ENCODE results near the gene ARFGEF3.

ARFGEF3 gene

DNA sequence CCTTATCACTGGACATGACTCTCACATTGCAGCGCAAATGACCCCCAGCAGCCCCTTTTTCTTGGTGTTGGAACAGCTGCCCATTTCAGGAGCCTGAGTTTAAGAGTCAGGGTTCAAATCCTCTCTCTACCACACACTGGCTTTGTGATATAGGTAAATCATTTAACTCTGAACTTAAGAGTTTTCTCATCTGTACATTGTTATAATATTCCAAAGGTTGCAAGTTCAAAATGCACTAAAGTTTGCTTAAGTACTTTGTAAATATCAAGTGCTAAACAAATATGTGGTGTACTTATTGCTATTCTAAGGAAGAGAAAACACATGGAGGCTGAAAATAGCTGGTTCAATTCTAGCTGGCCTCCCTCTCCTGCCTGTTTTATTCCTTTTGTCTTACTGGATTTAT lies 95.9 kb downstream of the ARFGEF3 start:
- Histone ChIP-seq H3K4me3 (ENCODE audit: low read depth, low read length) (no peak overlapping the region), H3K27ac (no peak overlapping the region), H3K27me3 (replicated peaks) (no peaks in the 10 kb centered on the region), H3K36me3 (replicated peaks) (no peaks in the 10 kb centered on the region)
- no peak for DNase-seq
- TF ChIP-seq, protein P1, sequence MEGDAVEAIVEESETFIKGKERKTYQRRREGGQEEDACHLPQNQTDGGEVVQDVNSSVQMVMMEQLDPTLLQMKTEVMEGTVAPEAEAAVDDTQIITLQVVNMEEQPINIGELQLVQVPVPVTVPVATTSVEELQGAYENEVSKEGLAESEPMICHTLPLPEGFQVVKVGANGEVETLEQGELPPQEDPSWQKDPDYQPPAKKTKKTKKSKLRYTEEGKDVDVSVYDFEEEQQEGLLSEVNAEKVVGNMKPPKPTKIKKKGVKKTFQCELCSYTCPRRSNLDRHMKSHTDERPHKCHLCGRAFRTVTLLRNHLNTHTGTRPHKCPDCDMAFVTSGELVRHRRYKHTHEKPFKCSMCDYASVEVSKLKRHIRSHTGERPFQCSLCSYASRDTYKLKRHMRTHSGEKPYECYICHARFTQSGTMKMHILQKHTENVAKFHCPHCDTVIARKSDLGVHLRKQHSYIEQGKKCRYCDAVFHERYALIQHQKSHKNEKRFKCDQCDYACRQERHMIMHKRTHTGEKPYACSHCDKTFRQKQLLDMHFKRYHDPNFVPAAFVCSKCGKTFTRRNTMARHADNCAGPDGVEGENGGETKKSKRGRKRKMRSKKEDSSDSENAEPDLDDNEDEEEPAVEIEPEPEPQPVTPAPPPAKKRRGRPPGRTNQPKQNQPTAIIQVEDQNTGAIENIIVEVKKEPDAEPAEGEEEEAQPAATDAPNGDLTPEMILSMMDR (IDR thresholded peaks at IDR 0.05; ENCODE audit: low read depth, low read length, missing control alignments) = no peak
- in situ Hi-C loops (cut with HindIII; ENCODE audit: low pct_ligation_motif_present, low sequenced_read_pairs) = no loop called here

DNA sequence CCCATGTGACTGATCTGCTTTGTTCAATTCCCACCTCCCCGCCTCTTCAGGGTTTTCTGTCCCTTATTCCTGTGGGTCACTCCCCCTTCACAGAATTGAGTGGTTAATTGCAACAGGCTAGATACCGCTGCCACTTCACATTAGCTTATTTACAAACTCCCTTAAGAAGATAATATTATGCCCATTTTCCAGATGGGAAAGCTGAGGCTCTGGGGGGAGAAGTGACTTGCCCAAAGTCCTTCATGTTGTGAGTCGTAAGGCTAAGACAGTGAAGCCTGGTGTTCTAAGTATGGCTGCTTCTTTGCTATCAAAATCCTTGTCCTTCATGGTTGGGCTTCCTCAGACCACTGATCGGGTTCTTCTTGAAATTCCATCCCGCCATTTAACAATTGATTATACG lies 96.5 kb downstream of the ARFGEF3 start:
- Histone ChIP-seq H3K27ac (no peak overlapping the region), H3K36me3 (replicated peaks) (no peaks in the 10 kb centered on the region), H3K27me3 (replicated peaks) (no peaks in the 10 kb centered on the region), H3K4me3 (ENCODE audit: low read depth, low read length) (no peak overlapping the region)
- in situ Hi-C loops (cut with HindIII; ENCODE audit: low pct_ligation_motif_present, low sequenced_read_pairs) = no loop called here
- TF ChIP-seq, protein P1 (IDR thresholded peaks at IDR 0.05; ENCODE audit: low read depth, low read length, missing control alignments) = no peak
- DNase-seq = no peak

DNA sequence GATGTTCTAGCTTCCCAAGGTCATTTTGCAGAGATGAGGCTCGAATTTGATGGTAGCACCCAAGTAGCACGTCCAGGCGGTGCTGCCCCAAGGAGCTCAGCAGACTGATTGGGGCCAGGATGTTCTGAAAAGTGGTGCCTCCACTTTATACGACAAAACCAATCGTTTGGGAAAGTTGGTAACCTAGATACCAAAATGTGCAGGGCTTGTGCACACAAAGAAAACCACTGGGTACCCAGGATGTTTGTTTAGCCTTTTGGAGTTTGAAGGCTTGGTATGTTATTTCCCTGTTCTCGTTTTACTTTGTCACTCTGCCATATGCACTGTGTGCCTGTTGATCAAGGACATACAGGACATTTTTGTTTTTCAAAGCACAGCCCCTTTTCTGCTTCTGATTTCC lies 97.3 kb downstream of the ARFGEF3 start:
- TF ChIP-seq, protein P1 (IDR thresholded peaks at IDR 0.05; ENCODE audit: low read depth, low read length, missing control alignments) = no peak
- in situ Hi-C loops (cut with HindIII; ENCODE audit: low pct_ligation_motif_present, low sequenced_read_pairs) = no loop called here
- no peak overlapping the region for H3K27ac ChIP-seq
- no peak for DNase-seq
- H3K36me3 ChIP-seq (replicated peaks) = no peaks in the 10 kb centered on the region
- H3K27me3 ChIP-seq (replicated peaks) = no peaks in the 10 kb centered on the region
- H3K4me3 ChIP-seq (ENCODE audit: low read depth, low read length) = no peak overlapping the region

DNA sequence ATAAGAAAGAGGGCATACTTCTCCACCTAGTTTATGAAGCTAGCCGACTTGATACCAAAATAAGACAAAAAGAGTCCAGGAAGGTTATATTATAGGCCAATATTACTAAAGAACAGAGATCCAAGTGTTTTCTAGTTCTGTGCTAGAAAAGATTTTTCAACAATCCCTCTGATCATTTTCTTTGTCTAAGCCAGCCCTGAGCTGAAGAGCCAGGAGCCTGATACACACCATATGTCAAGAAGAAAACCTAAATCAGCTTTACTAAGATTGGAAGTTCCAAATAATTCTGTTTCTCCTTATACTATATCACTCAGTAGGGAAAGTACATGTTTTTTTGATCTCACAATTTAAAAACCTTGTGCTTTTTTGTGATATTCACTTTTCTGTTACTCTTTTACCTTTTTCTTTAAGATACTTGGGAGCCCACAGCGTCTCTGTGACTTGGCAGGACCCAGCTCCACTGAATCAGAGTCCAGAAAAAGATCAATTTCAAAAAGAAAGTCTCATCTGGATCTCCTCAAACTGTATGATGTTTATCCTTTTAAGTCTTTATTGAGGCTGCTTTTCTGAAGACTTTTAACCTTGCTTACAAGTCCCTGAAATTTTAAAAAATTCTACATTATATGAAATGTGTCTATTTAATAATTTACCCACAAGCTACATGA lies 99.5 kb downstream of the ARFGEF3 start:
- in situ Hi-C loops (cut with HindIII; ENCODE audit: low pct_ligation_motif_present, low sequenced_read_pairs) = no loop called here
- H3K4me3 ChIP-seq (ENCODE audit: low read depth, low read length) = no peak overlapping the region
- no peaks in the 10 kb centered on the region for H3K27me3 ChIP-seq (replicated peaks)
- no peak for DNase-seq
- TF ChIP-seq, protein P1 (IDR thresholded peaks at IDR 0.05; ENCODE audit: low read depth, low read length, missing control alignments) = no peak
- H3K27ac ChIP-seq = no peak overlapping the region
- H3K36me3 ChIP-seq (replicated peaks) = no peaks in the 10 kb centered on the region

DNA sequence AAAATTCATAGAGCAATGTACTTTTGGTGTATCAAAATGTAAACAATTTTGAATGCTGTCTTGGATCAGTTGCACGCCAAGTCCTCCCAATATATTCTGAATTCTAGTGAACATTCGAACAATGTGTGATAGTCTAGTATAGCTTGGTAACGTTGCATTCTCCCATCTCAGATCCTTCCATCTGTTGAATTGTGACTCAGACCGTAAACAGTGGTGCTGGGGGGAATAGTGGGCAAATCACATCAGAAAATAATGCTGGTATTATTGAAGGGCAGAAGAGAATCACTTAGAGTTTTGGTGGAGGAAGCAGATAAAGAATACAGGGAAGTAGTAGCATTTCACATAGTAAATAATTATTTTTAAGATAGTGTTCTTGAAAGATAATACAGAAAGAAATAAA lies 102.2 kb downstream of the ARFGEF3 start:
- H3K36me3 ChIP-seq (replicated peaks) = no peaks in the 10 kb centered on the region
- in situ Hi-C loops (cut with HindIII; ENCODE audit: low pct_ligation_motif_present, low sequenced_read_pairs) = no loop called here
- H3K27ac ChIP-seq = no peak overlapping the region
- TF ChIP-seq, protein P1 (IDR thresholded peaks at IDR 0.05; ENCODE audit: low read depth, low read length, missing control alignments) = no peak
- no peak for DNase-seq
- no peaks in the 10 kb centered on the region for H3K27me3 ChIP-seq (replicated peaks)
- no peak overlapping the region for H3K4me3 ChIP-seq (ENCODE audit: low read depth, low read length)

DNA sequence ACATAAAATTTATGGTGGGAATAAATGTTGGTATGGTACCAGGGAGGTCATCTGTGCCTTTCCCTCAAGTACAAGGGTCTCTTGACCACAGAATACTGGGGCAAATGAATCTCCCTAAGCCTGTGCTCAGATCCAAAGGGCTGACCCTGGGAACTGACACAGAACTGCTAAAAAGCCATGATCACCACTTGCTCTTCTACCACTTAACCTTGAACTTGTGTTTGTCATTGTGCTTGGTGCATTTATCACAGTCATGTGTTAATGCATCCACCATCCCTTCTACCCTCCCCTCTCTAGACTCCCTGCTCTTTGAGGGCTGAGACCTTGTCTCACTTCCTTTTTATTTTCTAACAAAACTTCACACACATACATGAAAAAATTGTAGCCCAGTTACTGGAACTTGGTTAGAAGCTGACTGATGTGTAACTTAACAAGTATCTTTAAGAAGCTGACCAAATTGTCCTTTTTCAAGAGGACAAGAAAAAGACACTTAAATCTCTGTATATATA lies 102.7 kb downstream of the ARFGEF3 start:
- TF ChIP-seq, protein P1 (IDR thresholded peaks at IDR 0.05; ENCODE audit: low read depth, low read length, missing control alignments) = no peak
- in situ Hi-C loops (cut with HindIII; ENCODE audit: low pct_ligation_motif_present, low sequenced_read_pairs) = no loop called here

More for the DNA sequence above, 102.7 kb downstream of the ARFGEF3 start:
- Histone ChIP-seq H3K27ac (no peak overlapping the region), H3K27me3 (replicated peaks) (no peaks in the 10 kb centered on the region), H3K36me3 (replicated peaks) (no peaks in the 10 kb centered on the region), H3K4me3 (ENCODE audit: low read depth, low read length) (no peak overlapping the region)
- DNase-seq = no peak

Measured in brain microvascular endothelial cell (primary cell).